Mammary epithelial cell (primary cell): ENCODE data around the gene TBC1D22A.

Experiments used
- EZH2 ChIP-seq: IDR thresholded peaks from 2 replicates; pipeline ENCODE4 v1.6.1; 2012; ENCODE audit warnings: low read length, inconsistent platforms, borderline replicate concordance
- TF ChIP-seq, protein P1 (sequence below), 2 donors: IDR thresholded peaks in 1 of 2; conservative IDR thresholded peaks in 1 of 2; 2 replicates each; pipeline ENCODE4 v1.5.1; 2011 to 2012; ENCODE audit warnings: inconsistent platforms in 2 of 2, low read length in 2 of 2, mild to moderate bottlenecking in 2 of 2, control low read depth in 1 of 2, low read depth in 1 of 2; ENCODE audit not compliant: insufficient read depth in 1 of 2; ENCODE audit errors: extremely low read depth in 1 of 2

DNA sequence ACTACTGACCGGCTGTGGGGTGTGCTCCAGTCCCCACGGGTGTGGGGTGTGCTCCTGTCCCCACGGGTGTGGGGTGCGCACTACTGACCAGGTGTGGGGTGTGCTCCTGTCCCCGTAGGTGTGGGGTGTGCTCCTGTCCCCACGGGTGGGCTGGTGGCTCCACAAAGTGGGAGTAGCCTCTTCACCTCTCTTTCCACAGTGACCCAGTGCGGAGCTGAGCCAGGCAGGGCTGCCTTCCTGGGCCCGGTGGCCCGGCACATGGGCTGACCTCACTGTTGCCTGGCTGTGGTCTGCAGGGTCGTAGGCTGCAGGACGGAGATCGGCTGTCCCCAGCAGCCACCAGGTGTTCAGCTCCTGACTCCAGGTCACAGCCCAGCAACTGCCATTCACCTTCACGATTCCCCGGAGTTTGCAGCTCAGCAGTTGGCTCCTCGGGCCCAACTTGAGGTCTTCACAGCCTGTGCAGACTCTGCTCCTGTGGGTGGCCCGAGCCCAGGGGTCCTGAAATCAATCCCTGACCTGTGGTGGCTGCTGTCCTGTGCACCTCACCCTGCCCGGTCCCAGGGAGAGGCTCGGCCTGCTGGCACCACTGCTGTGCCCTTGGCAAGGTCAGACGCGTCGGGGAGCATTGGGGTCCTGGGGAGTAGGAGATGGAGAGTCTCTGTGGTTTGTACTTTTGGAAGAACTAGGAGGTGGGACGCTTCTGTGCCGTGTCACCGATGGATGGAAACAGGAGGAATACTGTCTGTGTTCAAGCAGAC is 414.3 kb downstream of the TBC1D22A start:
- TF ChIP-seq, protein P1, sequence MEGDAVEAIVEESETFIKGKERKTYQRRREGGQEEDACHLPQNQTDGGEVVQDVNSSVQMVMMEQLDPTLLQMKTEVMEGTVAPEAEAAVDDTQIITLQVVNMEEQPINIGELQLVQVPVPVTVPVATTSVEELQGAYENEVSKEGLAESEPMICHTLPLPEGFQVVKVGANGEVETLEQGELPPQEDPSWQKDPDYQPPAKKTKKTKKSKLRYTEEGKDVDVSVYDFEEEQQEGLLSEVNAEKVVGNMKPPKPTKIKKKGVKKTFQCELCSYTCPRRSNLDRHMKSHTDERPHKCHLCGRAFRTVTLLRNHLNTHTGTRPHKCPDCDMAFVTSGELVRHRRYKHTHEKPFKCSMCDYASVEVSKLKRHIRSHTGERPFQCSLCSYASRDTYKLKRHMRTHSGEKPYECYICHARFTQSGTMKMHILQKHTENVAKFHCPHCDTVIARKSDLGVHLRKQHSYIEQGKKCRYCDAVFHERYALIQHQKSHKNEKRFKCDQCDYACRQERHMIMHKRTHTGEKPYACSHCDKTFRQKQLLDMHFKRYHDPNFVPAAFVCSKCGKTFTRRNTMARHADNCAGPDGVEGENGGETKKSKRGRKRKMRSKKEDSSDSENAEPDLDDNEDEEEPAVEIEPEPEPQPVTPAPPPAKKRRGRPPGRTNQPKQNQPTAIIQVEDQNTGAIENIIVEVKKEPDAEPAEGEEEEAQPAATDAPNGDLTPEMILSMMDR (conservative IDR thresholded peaks at IDR 0.05 in 1 of 2, IDR thresholded peaks at IDR 0.05 in 1 of 2; ENCODE audit: extremely low read depth in 1 of 2, insufficient read depth in 1 of 2, low read depth in 1 of 2, low read length in 2 of 2), result no peak
- TF ChIP-seq EZH2, result no peak
